SK-N-SH (cell line): ENCODE data around the gene CTSA. TPM values are rescaled to one million over a fixed set of nuclear protein-coding genes. Genes with fewer than 3 reads are reported as not detected.

Experiments
- CTCF ChIA-PET: fragments of 300-600, 350-600 bp; formaldehyde crosslinking; extraction: SDS; loops from one replicate; lab custom pipeline; 2021; lab: Yijun Ruan, JAX
- POLR2A ChIA-PET: fragments of 350-600 bp; sonication (Branson Sonifier 250); formaldehyde crosslinking; extraction: SDS; loops from one replicate; lab custom pipeline; 2020; ENCODE audit warnings: antibody characterized with exemption, inconsistent platforms; lab: Yijun Ruan, JAX
- DNase-seq: peaks from one replicate; pipeline ENCODE4 v3.0.0; 2012
- H2AFZ ChIP-seq: fragments of 200-600 bp; sonication (generic); 2 replicates; pipeline ENCODE4 v1.8.1; 2016; ENCODE audit warnings: antibody characterized with exemption, mild to moderate bottlenecking, low read depth
- H3F3A ChIP-seq: fragments of 200-600 bp; sonication (generic); replicated peaks from 2 replicates; pipeline ENCODE3; 2016; ENCODE audit warnings: antibody characterized with exemption, mild to moderate bottlenecking; ENCODE audit not compliant: insufficient read depth
- H3K27ac ChIP-seq, 2 experiments: fragments of 200-500 bp in 1 of 2; fragments of 200-600 bp in 1 of 2; sonication (Bioruptor generic) in 1 of 2; sonication (generic), shearing (Covaris generic) in 1 of 2; 2 replicates each; pipeline versions ENCODE4 v1.5.1 to v1.6.1; 2014 to 2016; ENCODE audit warnings: low read depth in 2 of 2, inconsistent platforms in 1 of 2, low read length in 1 of 2, mild to moderate bottlenecking in 1 of 2, mixed read lengths in 1 of 2
- H3K27me3 ChIP-seq: fragments of 200-600 bp; sonication (generic), shearing (Covaris generic); 2 replicates; pipeline ENCODE4 v1.6.1; 2016; ENCODE audit warnings: mixed run types; ENCODE audit not compliant: insufficient read depth
- H3K36me3 ChIP-seq, 2 experiments: fragments of 200-500 bp in 1 of 2; fragments of 200-600 bp in 1 of 2; sonication (Bioruptor generic) in 1 of 2; sonication (generic) in 1 of 2; replicated peaks in 1 of 2; 2 replicates each; pipeline versions ENCODE3 to v1.5.1; 2014 to 2016; ENCODE audit warnings: low read length in 1 of 2, mild to moderate bottlenecking in 1 of 2; ENCODE audit not compliant: insufficient read depth in 2 of 2, control insufficient read depth in 1 of 2
- H3K4me1 ChIP-seq, 2 experiments: fragments of 200-500 bp in 1 of 2; fragments of 200-600 bp in 1 of 2; sonication (Bioruptor generic) in 1 of 2; sonication (generic), shearing (Covaris generic) in 1 of 2; 2 replicates each; pipeline versions ENCODE4 v1.5.1 to v1.6.1; 2014 to 2016; ENCODE audit warnings: low read depth in 1 of 2, low read length in 1 of 2, mixed run types in 1 of 2; ENCODE audit not compliant: insufficient read depth in 2 of 2, control insufficient read depth in 1 of 2
- H3K4me2 ChIP-seq: fragments of 200-600 bp; sonication (generic), shearing (Covaris generic); 2 replicates; pipeline ENCODE4 v1.6.1; 2017; ENCODE audit warnings: mixed run types
- H3K4me3 ChIP-seq, 2 experiments: fragments of 200-500 bp in 1 of 2; fragments of 200-600 bp in 1 of 2; sonication (Bioruptor generic) in 1 of 2; sonication (generic), shearing (Covaris generic) in 1 of 2; 2 replicates each; pipeline versions ENCODE4 v1.5.1 to v1.8.1; 2014 to 2016; ENCODE audit warnings: low read depth in 2 of 2, inconsistent platforms in 1 of 2, low read length in 1 of 2, mild to moderate bottlenecking in 1 of 2, mixed read lengths in 1 of 2, moderate library complexity in 1 of 2
- H3K79me2 ChIP-seq: fragments of 200-600 bp; sonication (generic); 2 replicates; pipeline ENCODE4 v1.8.1; 2017; ENCODE audit warnings: mild to moderate bottlenecking; ENCODE audit not compliant: insufficient read depth
- H3K9ac ChIP-seq: fragments of 200-600 bp; sonication (generic); 2 replicates; pipeline ENCODE4 v1.6.1; 2017; ENCODE audit warnings: mixed run types
- H3K9me2 ChIP-seq: fragments of 200-600 bp; sonication (generic); 2 replicates; pipeline ENCODE4 v1.6.1; 2017; ENCODE audit warnings: mixed run types
- H3K9me3 ChIP-seq: fragments of 200-600 bp; sonication (generic); 2 replicates; pipeline ENCODE4 v1.6.1; 2017; ENCODE audit warnings: mixed run types, mild to moderate bottlenecking, moderate library complexity
- H4K20me1 ChIP-seq: fragments of 200-600 bp; sonication (generic); 2 replicates; pipeline ENCODE4 v1.6.1; 2017; ENCODE audit warnings: mild to moderate bottlenecking, mixed run types; ENCODE audit not compliant: insufficient read depth
- CHD2 ChIP-seq: fragments of 150-350 bp; IDR thresholded peaks from 2 replicates; pipeline ENCODE4 v1.6.1; 2018; ENCODE audit warnings: low read length; ENCODE audit not compliant: partially characterized antibody
- CTCF ChIP-seq: fragments of 200-600 bp; sonication (generic); IDR thresholded peaks from 2 replicates; pipeline ENCODE4 v1.6.1; 2017; ENCODE audit warnings: antibody characterized with exemption, mild to moderate bottlenecking, moderate library complexity
- FOSL2 ChIP-seq: IDR thresholded peaks from 2 replicates; pipeline ENCODE4 v1.4.0; 2012; ENCODE audit warnings: low read depth, mild to moderate bottlenecking, moderate library complexity, borderline replicate concordance
- FOXJ3 ChIP-seq: sonication (generic); formaldehyde crosslinking; IDR thresholded peaks from 2 replicates; pipeline ENCODE4 v1.5.1; 2020; ENCODE audit warnings: mild to moderate bottlenecking, missing genetic modification reagents
- FOXM1 ChIP-seq: IDR thresholded peaks from 2 replicates; pipeline ENCODE4 v1.4.0; 2012; ENCODE audit warnings: low read depth, mild to moderate bottlenecking
- GATA2 ChIP-seq: sonication (generic); formaldehyde crosslinking; IDR thresholded peaks from 2 replicates; pipeline ENCODE4 v1.5.0; 2020; ENCODE audit warnings: mild to moderate bottlenecking, missing genetic modification reagents
- JUND ChIP-seq: IDR thresholded peaks from 2 replicates; pipeline ENCODE4 v1.4.0; 2012
- NRF1 ChIP-seq: IDR thresholded peaks from 2 replicates; pipeline ENCODE4 v1.6.1; 2012; ENCODE audit warnings: low read depth, mild to moderate bottlenecking, low read length
- PBX3 ChIP-seq: IDR thresholded peaks from 2 replicates; pipeline ENCODE4; 2012
- POLR2AphosphoS5 ChIP-seq: IDR thresholded peaks from 2 replicates; pipeline ENCODE4 v1.6.1; 2012; ENCODE audit warnings: low read depth, low read length
- RCOR1 ChIP-seq: fragments of 150-350 bp; IDR thresholded peaks from 2 replicates; pipeline ENCODE4 v1.6.1; 2017; ENCODE audit warnings: antibody characterized with exemption, low read length
- RXRA ChIP-seq: IDR thresholded peaks from 2 replicates; pipeline ENCODE4 v1.4.0; 2012; ENCODE audit warnings: low read depth, mild to moderate bottlenecking, borderline replicate concordance
- SIN3A ChIP-seq: IDR thresholded peaks from 2 replicates; pipeline ENCODE4 v1.6.1; 2012; ENCODE audit warnings: low read depth, mild to moderate bottlenecking, low read length, moderate library complexity, borderline replicate concordance
- TCF12 ChIP-seq: IDR thresholded peaks from 2 replicates; pipeline ENCODE4 v1.4.0; 2012
- USF1 ChIP-seq: IDR thresholded peaks from 2 replicates; pipeline ENCODE4 v1.4.0; 2012; ENCODE audit warnings: low read depth, borderline replicate concordance
- ZBTB33 ChIP-seq: IDR thresholded peaks from 2 replicates; pipeline ENCODE4 v1.4.0; 2012; ENCODE audit warnings: low read depth, borderline replicate concordance
- WGBS: methylation state at CpG from one replicate; pipeline ENCODE4 v1.1.6; 2017; ENCODE audit warnings: low lambda C conversion rate; 5-methylcytosine and 5-hydroxymethylcytosine counted together
- polyA plus RNA-seq, 3 experiments: library from polyadenylated mRNA; depleted of rRNA; stranded (reverse); fragments of >200 nt; gene quantifications; 2 replicates each; pipeline ENCODE4 v1.2.3, GENCODE V29; 2012

Gene CTSA
- polyA plus RNA-seq, 1 of the 3 experiments (the other 2 are of a cell fraction) = 338 TPM

GRCh38 chr20:45944965-45945677 lies 54.0 kb downstream of the CTSA start:
- CTCF ChIA-PET = interaction anchor here (0.9 to 1.7 kb wide), 2 partner anchors 11 to 15 kb away, joined by 3 to 5 read pairs; partner anchors contain the start of gene PCIF1
- Histone ChIP-seq H3K4me2 (no peak overlapping the region), H2AFZ (no peak overlapping the region), H4K20me1 (no peaks in the 10 kb centered on the region), H3K9me3 (no peaks in the 10 kb centered on the region), H3K79me2 (no peaks in the 10 kb centered on the region), H3K27me3 (no peaks in the 10 kb centered on the region), H3K4me3 (no peak overlapping the region), H3K36me3 (peaks cover 32 to 86% of the 10 kb centered on the region in 2 experiments), H3F3A (no peaks in the 10 kb centered on the region), H3K27ac (no peak overlapping the region), H3K4me1 (peaks cover 0 to 5% of the 10 kb centered on the region in 2 experiments; a peak in 1 of 4 replicates), H3K9me2 (no peaks in the 10 kb centered on the region), H3K9ac (no peak overlapping the region)
- 96% methylated on average over 18 of the region's 19 CpGs for WGBS
- no peak for TF ChIP-seq FOXM1
- TF ChIP-seq CHD2 = no peak
- TF ChIP-seq GATA2 (CRISPR knock-in tag) = no peak
- TF ChIP-seq CTCF = no peak
- no peak for TF ChIP-seq USF1
- TF ChIP-seq RCOR1 = no peak
- TF ChIP-seq POLR2AphosphoS5 = no peak
- TF ChIP-seq RXRA = no peak
- no peak for TF ChIP-seq PBX3
- no peak for TF ChIP-seq NRF1
- no peak for TF ChIP-seq JUND
- no peak for TF ChIP-seq ZBTB33
- TF ChIP-seq TCF12 = no peak
- no peak for TF ChIP-seq FOXJ3 (CRISPR knock-in tag)
- no peak for TF ChIP-seq FOSL2
- TF ChIP-seq SIN3A = no peak
- POLR2A ChIA-PET = interaction anchor here (0.7 to 1.3 kb wide), 2 partner anchors 11 to 35 kb away, joined by 3 to 4 read pairs; no protein-coding TSS in a partner anchor
- no peak for DNase-seq
